Right kidney (tissue), 1 donor: ENCODE data around the gene CAMKV.
A peak's percentile ranks its signal among the peaks of the same experiment; 100 is the strongest.
"Not testable (repeated sequence)": the region's sequence is repeated elsewhere in the genome, so short reads cannot be mapped to it uniquely, and the experiment has no call there.

Experiments used
- DNase-seq: peaks from one replicate; pipeline ENCODE4 v3.0.0-alpha.2; 2016

CAMKV gene

DNA sequence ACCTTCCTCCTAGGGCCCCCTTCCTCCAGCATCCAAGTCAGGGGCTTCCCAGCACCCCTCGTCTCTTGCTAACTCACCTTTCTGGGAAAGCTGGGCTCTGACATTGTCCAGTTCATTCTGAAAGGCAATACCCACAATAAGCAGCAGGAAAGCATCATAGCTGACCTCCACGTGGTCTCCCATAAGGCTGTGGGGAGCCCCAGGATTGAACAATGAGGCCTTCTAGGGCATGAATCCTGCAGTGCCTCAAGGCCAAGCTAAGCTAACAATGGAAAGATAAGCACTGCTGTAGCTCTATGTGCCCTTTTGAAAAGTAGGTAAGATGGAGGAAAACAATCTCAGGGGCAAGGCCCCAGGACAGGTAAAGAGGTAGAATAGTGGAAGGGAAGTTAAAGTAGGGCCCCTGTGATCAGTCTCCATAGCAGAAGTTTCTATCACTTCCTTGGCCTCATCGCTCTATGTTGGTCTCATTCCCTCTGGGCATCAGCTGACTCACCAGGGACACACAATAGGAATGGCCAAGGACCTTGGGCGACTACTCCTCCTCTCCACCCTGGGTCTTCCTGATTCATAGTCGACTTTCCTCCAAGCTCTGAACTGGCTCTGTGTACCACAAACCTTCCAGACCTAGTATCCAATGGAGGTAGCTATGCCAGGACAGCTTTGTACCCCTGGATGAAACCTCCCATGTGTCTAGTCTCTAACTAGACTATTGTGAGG is 25.1 kb downstream of the CAMKV start:
- DNase-seq, result no peak

DNA sequence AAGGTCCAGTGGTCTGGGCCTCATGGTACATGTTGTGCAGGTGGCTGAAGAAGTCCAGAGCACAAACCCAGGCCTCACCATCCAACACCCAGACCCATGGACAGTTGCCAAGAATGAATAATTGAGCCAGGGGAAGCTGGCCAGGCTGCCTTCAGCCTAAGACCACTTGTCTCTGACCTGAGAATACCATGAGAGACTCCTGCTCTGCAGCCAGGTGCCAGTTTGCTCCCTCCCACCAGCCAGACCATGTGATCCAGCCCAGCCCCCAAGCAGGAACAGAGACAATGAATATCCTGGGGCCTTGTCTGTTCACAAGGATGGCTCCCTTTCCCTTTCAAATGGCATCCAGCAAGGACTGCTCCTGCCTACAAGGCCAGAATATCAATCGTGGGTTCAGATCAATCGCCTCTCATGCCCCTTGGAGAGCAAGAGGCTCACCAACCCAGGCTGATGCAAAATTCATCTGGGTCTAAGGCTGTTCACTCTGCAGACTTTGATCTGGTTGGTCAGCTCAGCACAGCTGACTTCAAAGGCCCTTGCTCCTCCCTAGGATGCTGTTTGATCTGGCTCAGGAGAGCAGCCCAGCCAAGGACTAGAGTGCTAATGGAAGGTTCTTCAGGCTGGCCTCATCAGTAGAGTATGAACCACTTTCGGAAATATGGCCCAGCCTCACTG is 26.7 kb downstream of the CAMKV start:
- DNase-seq, result no peak

DNA sequence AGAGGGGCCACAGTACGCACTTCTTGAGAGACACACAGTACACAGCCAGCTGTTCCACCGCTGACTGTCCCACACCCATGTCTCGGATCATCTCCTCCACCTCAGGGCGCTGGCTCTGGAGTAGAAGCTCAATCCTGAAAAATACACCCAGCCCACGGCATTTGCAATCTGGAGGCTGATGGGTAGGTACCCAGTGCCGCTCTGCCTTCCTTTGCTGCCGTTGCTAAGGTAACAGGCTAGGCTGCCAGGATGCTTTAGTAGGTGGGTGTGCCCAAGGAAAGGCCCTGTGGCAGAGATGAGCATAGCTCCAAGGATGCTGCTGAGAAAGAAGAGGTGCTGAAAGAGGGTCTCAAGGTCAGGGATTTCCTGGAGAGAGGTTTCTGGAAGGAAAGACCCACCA is 27.9 kb downstream of the CAMKV start:
- no peak for DNase-seq

DNA sequence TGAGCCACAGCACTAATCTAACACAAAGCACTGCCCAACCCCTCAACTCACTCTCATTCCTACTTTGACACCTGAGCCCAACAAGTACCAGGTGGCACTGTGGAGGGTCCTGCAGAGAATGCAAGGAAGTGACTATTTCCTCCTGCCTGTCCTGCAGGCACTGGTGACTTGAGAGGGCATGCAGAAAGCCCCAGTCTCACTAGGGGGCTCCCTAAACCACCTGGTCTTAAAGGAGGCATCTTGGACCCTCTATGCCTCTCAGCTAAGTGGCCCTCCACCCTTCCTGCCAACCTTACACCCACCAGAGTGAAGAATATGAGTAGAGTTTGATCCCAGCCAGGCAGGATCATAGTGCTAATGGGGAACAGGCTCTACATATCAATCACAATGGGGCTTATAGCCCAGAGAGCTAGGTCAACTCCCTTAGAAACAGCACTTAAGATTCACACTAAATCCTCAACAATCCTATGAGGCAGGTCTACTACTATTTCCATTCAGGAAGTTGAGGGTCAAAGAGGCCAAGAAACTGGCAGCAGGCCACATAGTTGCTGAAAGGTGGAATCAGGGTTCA is 28.5 kb downstream of the CAMKV start:
- no peak for DNase-seq

GRCh38 chr3:49840388-49840787 is 29.3 kb downstream of the CAMKV start:
- DNase-seq, result no peak

DNA sequence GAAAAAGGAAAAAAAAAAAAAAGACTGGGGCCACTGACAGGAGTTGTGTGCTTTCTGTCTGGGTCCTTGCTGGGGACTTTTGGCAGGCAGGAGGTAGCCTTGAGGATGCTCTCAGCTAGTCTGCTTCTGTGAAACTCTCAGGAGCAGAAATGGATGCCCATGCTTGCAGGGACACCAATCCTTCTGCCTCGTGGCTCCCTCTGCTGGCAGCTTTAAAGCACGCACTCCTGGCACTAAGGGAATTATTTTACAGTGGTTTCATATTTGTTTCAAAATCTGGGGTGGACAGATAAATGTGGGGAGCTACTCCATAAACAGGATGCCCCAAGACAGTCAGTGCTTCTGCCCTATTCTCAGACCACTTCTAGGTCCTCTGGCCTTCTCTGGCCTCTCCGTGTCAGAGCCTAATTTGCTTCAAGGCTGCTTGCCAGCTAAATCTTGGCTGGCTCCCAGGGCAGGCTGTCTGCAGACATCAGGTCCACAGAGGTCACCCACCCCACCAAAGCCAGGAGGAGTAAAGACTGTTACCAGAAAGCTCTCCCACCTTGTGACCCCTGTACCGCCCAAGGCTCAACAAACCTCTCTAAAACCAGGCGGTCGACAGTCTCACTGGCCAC is 30.4 kb downstream of the CAMKV start:
- peak; percentile 53 for DNase-seq

DNA sequence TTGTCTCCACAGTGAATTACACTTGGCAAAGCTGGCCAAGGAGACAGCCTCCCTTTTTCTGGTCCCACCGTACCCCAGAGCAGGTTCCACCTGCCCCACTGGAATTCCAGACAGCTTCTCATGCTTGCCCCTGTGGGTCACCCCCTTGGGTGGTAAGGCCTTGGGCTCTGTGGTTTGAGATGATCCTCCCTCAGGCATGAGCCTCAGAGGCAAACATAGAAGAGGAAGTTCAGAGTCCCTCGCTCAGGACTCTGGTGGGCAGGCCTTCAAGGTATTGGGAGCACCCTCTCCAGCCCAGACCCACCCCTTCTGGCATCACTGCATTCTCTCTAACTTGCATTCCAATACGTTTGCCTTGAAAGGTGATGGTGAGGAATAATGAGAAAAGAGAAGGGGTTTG is 38.4 kb downstream of the CAMKV start:
- no peak for DNase-seq

- DNase-seq, result no peak
Measured at GRCh38 chr3:49826016-49826415, 43.7 kb downstream of the CAMKV start.

DNA sequence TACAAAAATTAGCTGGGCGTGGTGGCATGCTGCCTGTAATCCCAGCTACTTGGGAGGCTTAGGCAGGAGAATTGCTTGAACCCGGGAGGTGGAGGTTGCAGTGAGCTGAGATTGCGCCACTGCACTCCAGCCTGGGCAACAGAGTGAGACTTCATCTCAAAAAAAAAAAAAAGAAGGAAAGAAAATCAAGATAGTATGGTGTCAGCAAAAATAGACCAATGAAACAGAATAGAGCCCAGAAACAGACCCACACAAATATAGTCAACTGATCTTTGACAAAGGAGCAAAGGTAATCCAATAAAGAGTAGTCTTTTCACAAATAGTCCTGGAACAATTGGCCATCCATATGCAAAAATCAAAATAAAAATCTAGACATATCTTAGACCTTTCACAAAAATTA is 46.6 kb downstream of the CAMKV start:
- DNase-seq, result not testable (repeated sequence)

DNA sequence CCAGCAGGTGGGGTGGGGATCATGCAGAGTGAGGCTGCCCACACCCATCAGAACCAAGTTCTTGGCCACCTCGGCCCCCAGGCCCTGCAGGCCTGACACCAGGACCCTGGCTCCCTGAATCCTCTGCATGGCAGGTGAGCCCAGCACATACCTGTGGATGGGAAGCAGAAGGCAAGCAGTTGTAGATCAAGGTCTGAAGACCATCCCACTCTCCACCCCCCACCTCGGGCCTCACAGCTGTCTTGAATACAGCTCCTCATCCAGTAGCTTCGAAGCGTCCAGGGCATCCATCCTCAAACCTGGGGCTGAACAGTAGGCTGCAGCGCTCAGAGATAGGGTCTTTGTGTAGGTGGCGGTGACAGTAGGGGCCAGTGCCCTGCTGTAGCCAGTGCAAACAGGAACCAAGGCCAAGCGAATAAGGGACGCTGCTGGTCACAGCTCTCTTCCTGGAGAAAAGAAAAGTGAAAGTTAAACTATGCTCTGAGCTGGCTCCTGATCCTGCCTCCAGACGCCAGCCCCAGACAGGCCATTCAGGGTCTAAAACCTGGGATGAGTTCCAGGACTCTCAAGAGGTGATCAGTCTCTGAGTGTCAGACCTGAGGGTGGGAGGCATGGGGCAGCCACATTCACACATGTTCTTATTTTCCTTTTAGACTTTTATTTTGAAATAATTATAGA is 56.1 kb downstream of the CAMKV start, which contains the start of gene UBA7:
Gene UBA7, minus strand, starts transcription at position 457 of the 678 bp plus-strand sequence. Its CDS starts 166 bp downstream, at position 291.
- peak; percentile 40 for DNase-seq

- no peak for DNase-seq
Measured at GRCh38 chr3:49812916-49813496, 56.7 kb downstream of the CAMKV start.
